Endothelial cell of umbilical vein (primary cell): ENCODE results near the gene CUEDC2. TPM values are rescaled to one million over a fixed set of nuclear protein-coding genes. Genes with fewer than 3 reads are reported as not detected.

Source experiments
- Bru-seq: library from RNA; stranded (reverse); fragments of 400-500 nt; gene quantifications from one replicate; lab custom pipeline; 2021; lab: Mats Ljungman, UMichigan
- BruChase-seq, 2 experiments: library from RNA; stranded (reverse); fragments of 400-500 nt; gene quantifications; one replicate each; lab custom pipeline; 2021; lab: Mats Ljungman, UMichigan
- BruUV-seq: library from RNA; stranded (reverse); fragments of 400-500 nt; replicated peaks from 2 replicates; lab custom pipeline; 2021; lab: Mats Ljungman, UMichigan
- CTCF ChIA-PET: fragments of 300-600, 350-600 bp; sonication (Branson Sonifier 250); formaldehyde crosslinking; loops from one replicate; lab custom pipeline; 2021; ENCODE audit warnings: antibody characterized with exemption, inconsistent platforms; lab: Charles Lee
- POLR2A ChIA-PET: fragments of 300-600, 350-600 bp; sonication (Branson Sonifier 250); formaldehyde crosslinking; loops from one replicate; lab custom pipeline; 2021; ENCODE audit warnings: antibody characterized with exemption, inconsistent platforms; lab: Charles Lee
- DNase-seq: peaks from one replicate; pipeline ENCODE4 v3.0.0-alpha.2; 2011; ENCODE audit warnings: low read depth, low spot score
- FAIRE-seq: peaks from 2 replicates; lab custom pipeline; 2011; peaks lifted over from hg19 to GRCh38; lab: Jason Lieb, UNC
- H2AFZ ChIP-seq: 2 replicates; pipeline ENCODE4 v1.6.0; 2012; ENCODE audit warnings: low read depth, low read length, control low read depth, inconsistent platforms
- H3K27ac ChIP-seq: 2 replicates; pipeline ENCODE4 v1.5.1; 2011; ENCODE audit warnings: low read depth, mild to moderate bottlenecking, control low read depth, low read length, moderate library complexity; ENCODE audit not compliant: insufficient read depth
- H3K27me3 ChIP-seq, 2 experiments: 2 replicates each; pipeline versions ENCODE4 v1.6.0 to v1.6.1; 2011; ENCODE audit warnings: low read length in 2 of 2, mixed read lengths in 1 of 2; ENCODE audit not compliant: control insufficient read depth in 2 of 2, insufficient read depth in 2 of 2
- H3K36me3 ChIP-seq, 2 experiments: 2 replicates in 1 of 2; 3 replicates in 1 of 2; pipeline ENCODE4 v1.5.1; 2011; ENCODE audit warnings: low read length in 2 of 2, mild to moderate bottlenecking in 1 of 2, moderate library complexity in 1 of 2; ENCODE audit not compliant: control insufficient read depth in 2 of 2, insufficient read depth in 2 of 2; ENCODE audit errors: extremely low read depth in 1 of 2
- H3K4me1 ChIP-seq: 3 replicates; pipeline ENCODE4 v1.5.1; 2011; ENCODE audit warnings: mild to moderate bottlenecking, low read length; ENCODE audit not compliant: control insufficient read depth, insufficient read depth; ENCODE audit errors: extremely low read depth
- H3K4me2 ChIP-seq: 2 replicates; pipeline ENCODE4 v1.6.1; 2011; ENCODE audit warnings: low read length, control low read depth, mixed read lengths; ENCODE audit not compliant: insufficient read depth
- H3K4me3 ChIP-seq, 3 experiments: fragments of 200-600 bp in 1 of 3; sonication (generic), shearing (Covaris generic) in 1 of 3; replicated peaks in 1 of 3; 2 replicates each; pipeline ENCODE4 v1.5.1; 2011 to 2016; ENCODE audit warnings: control low read depth in 3 of 3, low read length in 3 of 3, mild to moderate bottlenecking in 2 of 3, inconsistent platforms in 1 of 3, low read depth in 1 of 3, moderate library complexity in 1 of 3; ENCODE audit not compliant: insufficient read depth in 1 of 3
- H3K79me2 ChIP-seq: 2 replicates; pipeline ENCODE4 v1.6.0; 2012; ENCODE audit warnings: low read length, inconsistent platforms; ENCODE audit not compliant: control insufficient read depth, insufficient read depth
- H3K9ac ChIP-seq: replicated peaks from 2 replicates; pipeline ENCODE3; 2011; ENCODE audit warnings: low read length, control low read depth; ENCODE audit not compliant: insufficient read depth; ENCODE audit errors: extremely low read depth
- H3K9me1 ChIP-seq: replicated peaks from 3 replicates; pipeline ENCODE4 v1.6.0; 2011; ENCODE audit warnings: mild to moderate bottlenecking, low read length; ENCODE audit not compliant: control insufficient read depth, insufficient read depth; ENCODE audit errors: extremely low read depth
- H3K9me3 ChIP-seq: replicated peaks from 2 replicates; pipeline ENCODE4 v1.5.1; 2012; ENCODE audit warnings: low read length, inconsistent platforms; ENCODE audit not compliant: control insufficient read depth, insufficient read depth
- H4K20me1 ChIP-seq: replicated peaks from 2 replicates; pipeline ENCODE3; 2011; ENCODE audit warnings: mild to moderate bottlenecking, low read length; ENCODE audit not compliant: control insufficient read depth, insufficient read depth; ENCODE audit errors: extremely low read depth
- EZH2 ChIP-seq: IDR thresholded peaks from 2 replicates; pipeline ENCODE4 v1.6.1; 2012; ENCODE audit warnings: borderline replicate concordance, low read depth, mild to moderate bottlenecking, moderate library complexity, low read length, inconsistent platforms; ENCODE audit not compliant: severe bottlenecking
- FOS ChIP-seq: IDR thresholded peaks from 2 replicates; pipeline ENCODE4 v1.6.1; 2011; ENCODE audit warnings: mild to moderate bottlenecking, low read length, moderate library complexity, borderline replicate concordance; ENCODE audit not compliant: insufficient read depth
- MYC ChIP-seq: IDR thresholded peaks from one replicate; pipeline ENCODE4 v1.6.1; 2011; ENCODE audit warnings: mild to moderate bottlenecking, low read depth, low read length
- POLR2A ChIP-seq: IDR thresholded peaks from 2 replicates; pipeline ENCODE4 v1.6.1; 2012; ENCODE audit warnings: low read depth, mild to moderate bottlenecking, control low read depth, low read length
- POLR2AphosphoS5 ChIP-seq: IDR thresholded peaks from 2 replicates; pipeline ENCODE4 v1.6.1; 2012; ENCODE audit warnings: low read depth, mild to moderate bottlenecking, control low read depth, low read length, moderate library complexity; ENCODE audit not compliant: insufficient read depth
- dilution Hi-C: fragments of 300-500 bp; cut with MboI; formaldehyde crosslinking; loops from one replicate; pipeline ENCODE4 v1.15.0; 2019; ENCODE audit warnings: low sequenced_read_pairs; ENCODE audit not compliant: extremely low pct_ligation_motif_present
- intact Hi-C: fragments of 100-400 bp; cut with micrococcal nuclease; formaldehyde crosslinking; loops from one replicate; pipeline ENCODE4 v1.10.0; 2022
- long read RNA-seq: library from polyadenylated mRNA; stranded (forward); transcript quantifications from one replicate; pipeline ENCODE4 v2.0.0, GENCODE V29; 2021
- polyA minus RNA-seq, 3 experiments: library from RNA; depleted of rRNA, polyadenylated mRNA; stranded (reverse); fragments of >200 nt; gene quantifications; 1 replicate in 1 of 3; 2 replicates in 2 of 3; pipeline ENCODE4 v1.2.3, GENCODE V29; 2011
- polyA plus RNA-seq, 4 experiments: library from polyadenylated mRNA; depleted of rRNA in 3 of 4; stranded (reverse) in 3 of 4; unstranded in 1 of 4; fragments of >200 nt; gene quantifications; 2 replicates each; pipeline versions ENCODE4 v1.2.1 to v1.2.3, GENCODE V29; 2011 to 2012; ENCODE audit warnings: missing spikeins in 1 of 4
- total RNA-seq: library from RNA; stranded (reverse); gene quantifications from 2 replicates; pipeline ENCODE4 v1.2.3, GENCODE V29; 2021

The CUEDC2 gene
- total RNA-seq, result 61.5 and 62.6 TPM in 2 replicates
- 82.3 and 96.7 TPM in 2 replicates for polyA plus RNA-seq
- 79.5 and 108 TPM in 2 replicates for polyA plus RNA-seq (2011; cell fraction: cytosol; rRNA removed)
- polyA plus RNA-seq (2011; cell fraction: nucleus; rRNA removed), result 119 and 127 TPM in 2 replicates
- 56.6 and 83.3 TPM in 2 replicates for polyA plus RNA-seq (2012)
- polyA minus RNA-seq, result 26.5 and 27.4 TPM in 2 replicates
- 32.0 TPM for polyA minus RNA-seq (2011; cell fraction: cytosol; rRNA and poly(A)+ RNA removed)
- 7.5 and 12.2 TPM in 2 replicates for polyA minus RNA-seq (2011; cell fraction: nucleus; rRNA and poly(A)+ RNA removed)
- percentile 57 among the genes with signal in this experiment for Bru-seq, nascent RNA
- BruChase-seq, experiment 1, labeled RNA remaining after a 6-hour chase, result percentile 78 among the genes with signal in this experiment
- percentile 65 among the genes with signal in this experiment for BruChase-seq, experiment 2, labeled RNA remaining after a 2-hour chase
- long read RNA-seq, transcript CUEDC2-201 (9 exons, 1,191 nt), result major isoform, 183 of 219 reads
- long read RNA-seq, partial matches to known transcripts, result 16 of 219 reads
- long read RNA-seq, other reads (novel, unspliced or antisense), result 20 of 219 reads

GRCh38 chr10:102432162-102432950 is at the start of gene CUEDC2:
CUEDC2 (minus strand) TSS chr10:102432574; CDS start chr10:102425188, 7,386 bp downstream.
- Histone ChIP-seq H4K20me1 (no peaks in the 10 kb centered on the region), H2AFZ (peak within 1 kb of the TSS; percentile 67), H3K27ac (peak within 1 kb of the TSS; percentile 17), H3K36me3 (no peaks in the 10 kb centered on the region), H3K9me3 (no peaks in the 10 kb centered on the region), H3K9me1 (no peaks in the 10 kb centered on the region), H3K79me2 (peaks cover 9% of the 10 kb centered on the region), H3K4me1 (peaks cover 7% of the 10 kb centered on the region), H3K27me3 (peaks cover 11 to 22% of the 10 kb centered on the region in 2 experiments), H3K4me2 (peak within 1 kb of the TSS; percentile 78), H3K4me3 (peak within 1 kb of the TSS; percentile 53 to 87 (median 66)), H3K9ac (peak within 1 kb of the TSS; percentile 78)
- intact Hi-C loops (loop anchor here (1.0 kb wide), 1 partner anchor 10 kb away; no protein-coding TSS in a partner anchor), dilution Hi-C loops (no loop called here)
- POLR2A ChIA-PET, result interaction anchor here (0.6 to 1.1 kb wide), 3 partner anchors 12 to 44 kb away, joined by 5 to 6 read pairs (median 6); partner anchors contain the start of gene FBXL15
- FAIRE-seq (peak; percentile 97), DNase-seq (peak; percentile 97)
- TSS peak; percentile 86 for BruUV-seq
- peak; percentile 91 for TF ChIP-seq POLR2A
- TF ChIP-seq EZH2, result no peak
- peak; percentile 81 for TF ChIP-seq POLR2AphosphoS5
- no peak for TF ChIP-seq FOS
- TF ChIP-seq MYC, result no peak
- CTCF ChIA-PET, result interaction anchor here (0.6 to 2.4 kb wide), 15 partner anchors 11 to 310 kb away, joined by 3 to 25 read pairs (median 4); partner anchors contain the start of genes ACTR1A, C10orf95, FBXL15 and NFKB2
